ENCODE data around the gene CASS4.

DNA sequence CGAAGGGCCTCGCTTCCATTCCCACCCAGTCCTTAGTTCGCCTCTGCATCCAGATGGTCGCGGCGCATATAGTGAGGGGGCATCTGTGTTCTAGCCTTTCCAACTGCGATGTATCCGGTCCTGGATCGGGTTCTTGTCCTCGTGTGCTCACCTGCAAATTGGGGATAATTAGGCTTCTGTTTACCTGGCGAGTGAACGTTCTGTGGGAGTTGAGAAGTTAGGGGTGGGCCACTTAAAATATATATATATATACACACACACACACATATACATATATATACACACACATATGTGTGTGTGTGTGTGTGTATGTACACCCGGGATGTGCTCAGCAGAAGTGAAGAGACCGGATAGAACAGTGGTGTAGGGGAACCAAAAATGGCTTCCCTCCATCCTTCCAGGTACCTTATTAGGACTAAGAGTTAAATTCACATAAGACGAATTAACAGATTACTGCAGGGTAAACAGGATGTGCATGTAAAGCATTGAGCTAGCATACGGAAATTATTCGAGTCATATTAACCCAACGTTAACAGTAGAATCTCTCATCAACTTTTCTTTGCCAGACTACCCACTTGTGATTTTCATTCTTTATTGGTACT lies 19.1 kb upstream of the CASS4 start:
- TF ChIP-seq CTCF (IDR thresholded peaks at IDR 0.05): no peak
- no peak for TF ChIP-seq POLR2A (IDR thresholded peaks at IDR 0.05)
- no peak for TF ChIP-seq POLR2AphosphoS5 (IDR thresholded peaks at IDR 0.05)
